Endodermal cell (in vitro differentiated cells): ENCODE results near the gene UBE2G1. TPM values are rescaled to one million over a fixed set of nuclear protein-coding genes. Genes with fewer than 3 reads are reported as not detected.

Experiments
- DNase-seq: peaks from one replicate; pipeline ENCODE4 v3.0.0-alpha.2; 2017
- H3K27ac ChIP-seq: 2 replicates; pipeline ENCODE4 v1.5.1; 2013; ENCODE audit warnings: mild to moderate bottlenecking, low read depth, low read length, moderate library complexity
- H3K27me3 ChIP-seq: 2 replicates; pipeline ENCODE4 v1.6.1; 2013; ENCODE audit warnings: mild to moderate bottlenecking, low read length, moderate library complexity; ENCODE audit not compliant: insufficient read depth, control insufficient read depth, poor library complexity, severe bottlenecking
- H3K36me3 ChIP-seq: 2 replicates; pipeline ENCODE4 v1.7.0; 2013; ENCODE audit warnings: mild to moderate bottlenecking, low read length, moderate library complexity; ENCODE audit not compliant: control insufficient read depth, insufficient read depth
- H3K4me1 ChIP-seq: one replicate; pipeline ENCODE4 v1.7.0; 2013; ENCODE audit warnings: low read length; ENCODE audit not compliant: control insufficient read depth, insufficient read depth
- H3K4me3 ChIP-seq: 2 replicates; pipeline ENCODE4 v1.5.1; 2013; ENCODE audit warnings: mild to moderate bottlenecking, low read length, moderate library complexity
- H3K9ac ChIP-seq: 2 replicates; pipeline ENCODE4 v1.6.1; 2013; ENCODE audit warnings: mild to moderate bottlenecking, low read length, moderate library complexity; ENCODE audit not compliant: poor library complexity, severe bottlenecking; ENCODE audit errors: extremely low read depth
- H3K9me3 ChIP-seq: 2 replicates; pipeline ENCODE4 v1.6.1; 2013; ENCODE audit warnings: mild to moderate bottlenecking, low read length, moderate library complexity; ENCODE audit not compliant: control insufficient read depth
- H3K27ac Mint-ChIP-seq: 2 replicates; pipeline ENCODE4 v1.8.0; 2020; ENCODE audit warnings: mixed read lengths
- H3K27me3 Mint-ChIP-seq: 2 replicates; pipeline ENCODE4 v1.8.0; 2021; ENCODE audit warnings: mild to moderate bottlenecking, mixed read lengths; ENCODE audit not compliant: insufficient read depth
- H3K36me3 Mint-ChIP-seq: 2 replicates; pipeline ENCODE4 v1.8.0; 2020; ENCODE audit warnings: low read depth, mixed read lengths
- H3K4me1 Mint-ChIP-seq: 2 replicates; pipeline ENCODE4 v1.8.0; 2020; ENCODE audit warnings: mixed read lengths
- H3K4me3 Mint-ChIP-seq: 2 replicates; pipeline ENCODE4 v1.8.0; 2020; ENCODE audit warnings: mild to moderate bottlenecking, moderate library complexity, mixed read lengths
- H3K9me3 Mint-ChIP-seq: 2 replicates; pipeline ENCODE4 v1.8.0; 2020; ENCODE audit warnings: mild to moderate bottlenecking, mixed read lengths
- WGBS, 2 experiments: methylation state at CpG; one replicate each; pipeline versions ENCODE4 v1.1.5 to v1.1.7; 2013; ENCODE audit warnings: missing lambda C conversion rate in 2 of 2, mixed read lengths in 1 of 2; ENCODE audit not compliant: insufficient coverage in 1 of 2, insufficient read length in 1 of 2; 5-methylcytosine and 5-hydroxymethylcytosine counted together
- total RNA-seq, 2 donors: library from RNA; stranded (reverse); fragmentation: NEBNext Ultra II Directional in 1 of 2; extraction: Animal tissue kit (Norgen Biotek cat#: 25700) in 1 of 2; gene quantifications; 2 replicates in 1 of 2; 3 replicates in 1 of 2; pipeline ENCODE4 v1.2.1, GENCODE V29; 2021
- TF ChIP-seq, protein P1 (sequence below): fragments of 200-600 bp; sonication (generic); conservative IDR thresholded peaks from 2 replicates; pipeline ENCODE4 v1.5.0; 2021; ENCODE audit warnings: antibody characterized with exemption, mild to moderate bottlenecking

Gene UBE2G1
- total RNA-seq, 2 donors from 2014 or later, result 85.5 to 104 TPM

DNA sequence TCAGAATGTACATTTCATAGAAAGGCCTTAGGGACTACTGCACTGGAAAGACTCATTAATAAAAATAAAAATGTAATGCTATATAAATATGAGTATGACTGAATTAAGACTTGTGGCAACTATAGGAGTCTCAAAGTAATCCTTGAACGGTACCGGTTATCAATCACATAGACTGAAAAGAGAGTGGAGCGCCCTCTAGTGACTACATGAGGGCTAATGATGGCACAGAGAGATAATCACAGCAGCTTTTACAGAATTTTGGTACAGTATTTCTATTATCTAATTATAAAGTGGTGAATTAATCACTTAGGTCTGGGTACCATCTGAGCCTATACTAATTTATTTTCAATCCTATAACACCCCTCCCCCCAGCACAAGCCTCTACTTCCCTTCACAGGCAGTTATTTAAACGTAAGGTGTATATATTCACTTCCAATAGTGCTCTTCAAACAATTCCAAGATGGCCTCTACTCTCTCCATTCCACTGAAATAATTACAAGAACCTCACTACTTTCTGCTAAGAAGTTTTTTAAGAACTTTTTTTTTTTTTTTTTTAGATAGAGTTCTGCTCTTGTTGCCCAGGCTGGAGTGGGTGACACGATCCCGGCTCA is 62.0 kb downstream of the UBE2G1 start:
- H3K4me3 Mint-ChIP-seq, result no peak overlapping the region
- peaks cover 5% of the 10 kb centered on the region for H3K4me1 Mint-ChIP-seq
- H3K9ac ChIP-seq, result no peak overlapping the region
- no peak overlapping the region for H3K27ac ChIP-seq
- peak; percentile 77 for DNase-seq
- H3K36me3 ChIP-seq, result peaks cover 63% of the 10 kb centered on the region
- no peaks in the 10 kb centered on the region for H3K27me3 Mint-ChIP-seq
- no peaks in the 10 kb centered on the region for H3K4me1 ChIP-seq
- no peaks in the 10 kb centered on the region for H3K9me3 ChIP-seq
- H3K36me3 Mint-ChIP-seq, result peaks cover 51% of the 10 kb centered on the region
- no peaks in the 10 kb centered on the region for H3K27me3 ChIP-seq
- TF ChIP-seq, protein P1, sequence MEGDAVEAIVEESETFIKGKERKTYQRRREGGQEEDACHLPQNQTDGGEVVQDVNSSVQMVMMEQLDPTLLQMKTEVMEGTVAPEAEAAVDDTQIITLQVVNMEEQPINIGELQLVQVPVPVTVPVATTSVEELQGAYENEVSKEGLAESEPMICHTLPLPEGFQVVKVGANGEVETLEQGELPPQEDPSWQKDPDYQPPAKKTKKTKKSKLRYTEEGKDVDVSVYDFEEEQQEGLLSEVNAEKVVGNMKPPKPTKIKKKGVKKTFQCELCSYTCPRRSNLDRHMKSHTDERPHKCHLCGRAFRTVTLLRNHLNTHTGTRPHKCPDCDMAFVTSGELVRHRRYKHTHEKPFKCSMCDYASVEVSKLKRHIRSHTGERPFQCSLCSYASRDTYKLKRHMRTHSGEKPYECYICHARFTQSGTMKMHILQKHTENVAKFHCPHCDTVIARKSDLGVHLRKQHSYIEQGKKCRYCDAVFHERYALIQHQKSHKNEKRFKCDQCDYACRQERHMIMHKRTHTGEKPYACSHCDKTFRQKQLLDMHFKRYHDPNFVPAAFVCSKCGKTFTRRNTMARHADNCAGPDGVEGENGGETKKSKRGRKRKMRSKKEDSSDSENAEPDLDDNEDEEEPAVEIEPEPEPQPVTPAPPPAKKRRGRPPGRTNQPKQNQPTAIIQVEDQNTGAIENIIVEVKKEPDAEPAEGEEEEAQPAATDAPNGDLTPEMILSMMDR, result peak; percentile 89
- H3K9me3 Mint-ChIP-seq, result no peaks in the 10 kb centered on the region
- H3K4me3 ChIP-seq, result no peak overlapping the region
- 62 to 70% methylated on average over 2 to 6 of the region's 6 CpGs for WGBS, 2 experiments
- H3K27ac Mint-ChIP-seq, result no peak overlapping the region

DNA sequence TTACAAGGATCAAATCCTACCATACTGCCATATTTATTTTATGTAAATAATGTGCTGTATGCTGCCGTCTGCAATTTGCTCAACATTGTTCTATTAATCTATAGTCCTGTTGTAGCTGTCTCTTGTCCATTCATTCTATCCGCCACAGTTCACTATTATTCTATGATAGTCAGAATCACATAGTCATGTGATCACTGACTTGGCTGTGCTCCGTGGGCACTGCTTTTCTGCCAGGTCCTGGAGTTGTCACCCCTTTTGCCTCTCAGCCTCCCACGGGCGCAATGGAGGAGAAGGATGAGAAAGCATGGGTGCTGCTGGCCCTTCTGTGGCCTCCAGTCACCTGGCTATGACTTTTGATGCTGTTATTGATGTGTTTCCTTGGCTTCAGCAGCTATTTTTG is 65.4 kb downstream of the UBE2G1 start:
- H3K27me3 Mint-ChIP-seq, result no peaks in the 10 kb centered on the region
- WGBS, 2 experiments, result 98 to 100% methylated on average over 2 to 5 of the region's 5 CpGs
- Histone ChIP-seq H3K36me3 (peaks cover 71% of the 10 kb centered on the region), H3K4me3 (no peak overlapping the region), H3K27ac (no peak overlapping the region), H3K4me1 (no peaks in the 10 kb centered on the region), H3K27me3 (no peaks in the 10 kb centered on the region), H3K9ac (no peak overlapping the region), H3K9me3 (no peaks in the 10 kb centered on the region)
- no peaks in the 10 kb centered on the region for H3K9me3 Mint-ChIP-seq
- no peak for DNase-seq
- H3K27ac Mint-ChIP-seq, result no peak overlapping the region
- H3K4me3 Mint-ChIP-seq, result no peak overlapping the region
- peaks cover 55% of the 10 kb centered on the region for H3K36me3 Mint-ChIP-seq
- TF ChIP-seq, protein P1, result no peak
- peaks cover 12% of the 10 kb centered on the region for H3K4me1 Mint-ChIP-seq

DNA sequence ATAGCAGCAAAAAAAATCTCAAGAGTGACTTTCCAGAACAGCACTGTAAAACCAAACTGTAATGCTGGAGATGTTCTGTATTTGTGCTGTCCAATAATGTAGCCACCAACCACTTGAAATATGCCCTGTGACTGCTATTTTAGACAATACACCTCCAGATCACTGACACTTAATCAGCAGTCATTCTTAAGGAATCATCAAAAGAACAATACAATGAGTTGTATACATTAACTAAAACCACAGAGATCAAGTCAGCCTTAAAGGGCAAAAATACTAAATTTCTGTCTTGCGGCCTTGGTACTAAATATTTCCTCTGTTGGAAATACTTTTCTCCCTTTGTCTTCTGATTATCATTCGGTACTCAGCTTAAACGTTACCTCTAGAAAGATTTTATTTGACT is 69.1 kb downstream of the UBE2G1 start:
- Mint-ChIP-seq H3K4me1 (peaks cover 12% of the 10 kb centered on the region), H3K36me3 (peaks cover 69% of the 10 kb centered on the region), H3K4me3 (no peak overlapping the region), H3K27ac (peak overlapping the region; percentile 3), H3K27me3 (no peaks in the 10 kb centered on the region), H3K9me3 (no peaks in the 10 kb centered on the region)
- DNase-seq, result no peak
- H3K27ac ChIP-seq, result no peak overlapping the region
- TF ChIP-seq, protein P1, result no peak
- 85 to 91% methylated on average over 3 of the region's 3 CpGs for WGBS, 2 experiments
- H3K4me1 ChIP-seq, result no peaks in the 10 kb centered on the region
- H3K9me3 ChIP-seq, result no peaks in the 10 kb centered on the region
- H3K36me3 ChIP-seq, result peaks cover 79% of the 10 kb centered on the region
- H3K9ac ChIP-seq, result no peak overlapping the region
- no peak overlapping the region for H3K4me3 ChIP-seq
- H3K27me3 ChIP-seq, result no peaks in the 10 kb centered on the region
